ENCODE data around the gene CNIH3. TPM values are rescaled to one million over a fixed set of nuclear protein-coding genes. Genes with fewer than 3 reads are reported as not detected.

CNIH3 gene
- total and polyA plus RNA-seq, 5 donors from 2014 or later, result 1.4 to 2.6 (median 1.9) TPM

GRCh38 chr1:224724566-224724965 is 108.4 kb downstream of the CNIH3 start:
- Histone ChIP-seq H3K36me3 (ENCODE audit: control insufficient read depth, insufficient read depth, low read length) (no peaks in the 10 kb centered on the region), H3K4me1 (ENCODE audit: control insufficient read depth, insufficient read depth, low read length, poor library complexity, severe bottlenecking) (no peaks in the 10 kb centered on the region), H3K9me3 (ENCODE audit: control insufficient read depth in 2 of 2, low read length in 2 of 2) (no peaks in the 10 kb centered on the region), H3K27ac (ENCODE audit: insufficient read depth, low read length, poor library complexity, severe bottlenecking) (no peak overlapping the region), H3K27me3 (ENCODE audit: control insufficient read depth, insufficient read depth, low read length) (peaks cover 6% of the 10 kb centered on the region), H3K4me3 (ENCODE audit: low read depth, low read length) (no peak overlapping the region)
- DNase-seq, result no peak
- Mint-ChIP-seq H3K9me3 (peaks cover 0 to 2% (median 0%) of the 10 kb centered on the region in 7 donors), H3K4me3 (no peak overlapping the region), H3K36me3 (no peaks in the 10 kb centered on the region), H3K27me3 (peaks cover 16% of the 10 kb centered on the region), H3K27ac (no peak overlapping the region), H3K4me1 (peaks cover 0 to 5% (median 0%) of the 10 kb centered on the region in 4 donors)
- ATAC-seq (ENCODE audit: low read depth in 2 of 2), result no peak

GRCh38 chr1:224726441-224727182 is 110.5 kb downstream of the CNIH3 start:
- H3K27ac Mint-ChIP-seq, result no peak overlapping the region
- no peaks in the 10 kb centered on the region for H3K36me3 Mint-ChIP-seq
- no peaks in the 10 kb centered on the region for H3K9me3 ChIP-seq (ENCODE audit: control insufficient read depth in 2 of 2, low read length in 2 of 2)
- H3K36me3 ChIP-seq (ENCODE audit: control insufficient read depth, insufficient read depth, low read length), result no peaks in the 10 kb centered on the region
- no peak overlapping the region for H3K4me3 Mint-ChIP-seq
- H3K27ac ChIP-seq (ENCODE audit: insufficient read depth, low read length, poor library complexity, severe bottlenecking), result no peak overlapping the region
- H3K4me1 Mint-ChIP-seq, result peaks cover 0 to under 1% (median 0%) of the 10 kb centered on the region in 4 donors
- no peak overlapping the region for H3K4me3 ChIP-seq (ENCODE audit: low read depth, low read length)
- H3K27me3 Mint-ChIP-seq, result peaks cover 4% of the 10 kb centered on the region
- H3K27me3 ChIP-seq (ENCODE audit: control insufficient read depth, insufficient read depth, low read length), result no peaks in the 10 kb centered on the region
- H3K9me3 Mint-ChIP-seq, result peaks cover 0 to 2% (median 0%) of the 10 kb centered on the region in 7 donors
- no peaks in the 10 kb centered on the region for H3K4me1 ChIP-seq (ENCODE audit: control insufficient read depth, insufficient read depth, low read length, poor library complexity, severe bottlenecking)
- no peak for ATAC-seq (ENCODE audit: low read depth in 2 of 2)
- no peak for DNase-seq

- DNase-seq (no peak), ATAC-seq (ENCODE audit: low read depth in 2 of 2) (no peak)
- Mint-ChIP-seq H3K27me3 (no peaks in the 10 kb centered on the region), H3K27ac (no peak overlapping the region), H3K9me3 (peaks cover 0 to 2% (median 0%) of the 10 kb centered on the region in 7 donors), H3K4me1 (peaks cover 0 to 4% (median under 1%) of the 10 kb centered on the region in 4 donors), H3K4me3 (no peak overlapping the region), H3K36me3 (no peaks in the 10 kb centered on the region)
- Histone ChIP-seq H3K4me1 (ENCODE audit: control insufficient read depth, insufficient read depth, low read length, poor library complexity, severe bottlenecking) (no peaks in the 10 kb centered on the region), H3K4me3 (ENCODE audit: low read depth, low read length) (no peak overlapping the region), H3K27me3 (ENCODE audit: control insufficient read depth, insufficient read depth, low read length) (no peaks in the 10 kb centered on the region), H3K27ac (ENCODE audit: insufficient read depth, low read length, poor library complexity, severe bottlenecking) (no peak overlapping the region), H3K9me3 (ENCODE audit: control insufficient read depth in 2 of 2, low read length in 2 of 2) (no peaks in the 10 kb centered on the region), H3K36me3 (ENCODE audit: control insufficient read depth, insufficient read depth, low read length) (no peaks in the 10 kb centered on the region)
Observed at GRCh38 chr1:224727351-224728289, 111.5 kb downstream of the CNIH3 start.

GRCh38 chr1:224730540-224730939 is 114.4 kb downstream of the CNIH3 start:
- no peak overlapping the region for H3K27ac ChIP-seq (ENCODE audit: insufficient read depth, low read length, poor library complexity, severe bottlenecking)
- no peak overlapping the region for H3K27ac Mint-ChIP-seq
- H3K27me3 Mint-ChIP-seq, result no peaks in the 10 kb centered on the region
- H3K4me3 ChIP-seq (ENCODE audit: low read depth, low read length), result no peak overlapping the region
- H3K9me3 ChIP-seq (ENCODE audit: control insufficient read depth in 2 of 2, low read length in 2 of 2), result no peaks in the 10 kb centered on the region
- no peak overlapping the region for H3K4me3 Mint-ChIP-seq
- no peaks in the 10 kb centered on the region for H3K36me3 ChIP-seq (ENCODE audit: control insufficient read depth, insufficient read depth, low read length)
- ATAC-seq (ENCODE audit: low read depth in 2 of 2) (no peak), DNase-seq (no peak)
- peaks cover 0 to 4% (median under 1%) of the 10 kb centered on the region in 4 donors for H3K4me1 Mint-ChIP-seq
- H3K4me1 ChIP-seq (ENCODE audit: control insufficient read depth, insufficient read depth, low read length, poor library complexity, severe bottlenecking), result no peaks in the 10 kb centered on the region
- H3K36me3 Mint-ChIP-seq, result no peaks in the 10 kb centered on the region
- H3K27me3 ChIP-seq (ENCODE audit: control insufficient read depth, insufficient read depth, low read length), result no peaks in the 10 kb centered on the region
- H3K9me3 Mint-ChIP-seq, result peaks cover 0 to 2% (median 0%) of the 10 kb centered on the region in 7 donors

GRCh38 chr1:224730965-224731364 is 114.8 kb downstream of the CNIH3 start:
- no peaks in the 10 kb centered on the region for H3K9me3 ChIP-seq (ENCODE audit: control insufficient read depth in 2 of 2, low read length in 2 of 2)

GRCh38 chr1:224731633-224732032 is 115.5 kb downstream of the CNIH3 start:
- Mint-ChIP-seq H3K27me3 (no peaks in the 10 kb centered on the region), H3K9me3 (peaks cover 0 to 1% (median 0%) of the 10 kb centered on the region in 7 donors)

More at GRCh38 chr1:224730965-224731364, 114.8 kb downstream of the CNIH3 start:
- no peaks in the 10 kb centered on the region for H3K36me3 ChIP-seq (ENCODE audit: control insufficient read depth, insufficient read depth, low read length)
- no peak for ATAC-seq (ENCODE audit: low read depth in 2 of 2)
- Mint-ChIP-seq H3K4me3 (no peak overlapping the region), H3K27me3 (no peaks in the 10 kb centered on the region), H3K9me3 (peaks cover 0 to 2% (median 0%) of the 10 kb centered on the region in 7 donors), H3K36me3 (no peaks in the 10 kb centered on the region), H3K4me1 (peaks cover 0 to 4% (median under 1%) of the 10 kb centered on the region in 4 donors), H3K27ac (no peak overlapping the region)
- no peaks in the 10 kb centered on the region for H3K4me1 ChIP-seq (ENCODE audit: control insufficient read depth, insufficient read depth, low read length, poor library complexity, severe bottlenecking)
- DNase-seq, result no peak
- H3K27ac ChIP-seq (ENCODE audit: insufficient read depth, low read length, poor library complexity, severe bottlenecking), result no peak overlapping the region
- H3K4me3 ChIP-seq (ENCODE audit: low read depth, low read length), result no peak overlapping the region
- H3K27me3 ChIP-seq (ENCODE audit: control insufficient read depth, insufficient read depth, low read length), result no peaks in the 10 kb centered on the region

GRCh38 chr1:224732377-224733026 is 116.4 kb downstream of the CNIH3 start:
- Mint-ChIP-seq H3K27me3 (peaks cover 5% of the 10 kb centered on the region), H3K9me3 (peaks cover 0 to under 1% (median 0%) of the 10 kb centered on the region in 7 donors), H3K4me1 (peaks cover 0 to 4% (median under 1%) of the 10 kb centered on the region in 4 donors), H3K36me3 (no peaks in the 10 kb centered on the region), H3K4me3 (no peak overlapping the region), H3K27ac (no peak overlapping the region)
- no peak for DNase-seq
- Histone ChIP-seq H3K36me3 (ENCODE audit: control insufficient read depth, insufficient read depth, low read length) (no peaks in the 10 kb centered on the region), H3K9me3 (ENCODE audit: control insufficient read depth in 2 of 2, low read length in 2 of 2) (no peaks in the 10 kb centered on the region), H3K4me1 (ENCODE audit: control insufficient read depth, insufficient read depth, low read length, poor library complexity, severe bottlenecking) (no peaks in the 10 kb centered on the region), H3K27ac (ENCODE audit: insufficient read depth, low read length, poor library complexity, severe bottlenecking) (no peak overlapping the region), H3K4me3 (ENCODE audit: low read depth, low read length) (no peak overlapping the region), H3K27me3 (ENCODE audit: control insufficient read depth, insufficient read depth, low read length) (no peaks in the 10 kb centered on the region)
- ATAC-seq (ENCODE audit: low read depth in 2 of 2), result no peak

More at GRCh38 chr1:224731633-224732032, 115.5 kb downstream of the CNIH3 start:
- DNase-seq (no peak), ATAC-seq (ENCODE audit: low read depth in 2 of 2) (no peak)
- Mint-ChIP-seq H3K4me1 (peaks cover 0 to 4% (median under 1%) of the 10 kb centered on the region in 4 donors), H3K4me3 (no peak overlapping the region), H3K36me3 (no peaks in the 10 kb centered on the region), H3K27ac (no peak overlapping the region)
- H3K36me3 ChIP-seq (ENCODE audit: control insufficient read depth, insufficient read depth, low read length), result no peaks in the 10 kb centered on the region
- no peaks in the 10 kb centered on the region for H3K9me3 ChIP-seq (ENCODE audit: control insufficient read depth in 2 of 2, low read length in 2 of 2)
- no peak overlapping the region for H3K4me3 ChIP-seq (ENCODE audit: low read depth, low read length)
- no peaks in the 10 kb centered on the region for H3K27me3 ChIP-seq (ENCODE audit: control insufficient read depth, insufficient read depth, low read length)
- H3K4me1 ChIP-seq (ENCODE audit: control insufficient read depth, insufficient read depth, low read length, poor library complexity, severe bottlenecking), result no peaks in the 10 kb centered on the region
- no peak overlapping the region for H3K27ac ChIP-seq (ENCODE audit: insufficient read depth, low read length, poor library complexity, severe bottlenecking)
